SK-N-SH (cell line): ENCODE data around the gene UBLCP1. TPM values are rescaled to one million over a fixed set of nuclear protein-coding genes. Genes with fewer than 3 reads are reported as not detected.

ENCODE experiments used
- CTCF ChIA-PET: fragments of 300-600, 350-600 bp; formaldehyde crosslinking; extraction: SDS; loops from one replicate; lab custom pipeline; 2021; lab: Yijun Ruan, JAX
- POLR2A ChIA-PET: fragments of 350-600 bp; sonication (Branson Sonifier 250); formaldehyde crosslinking; extraction: SDS; loops from one replicate; lab custom pipeline; 2020; ENCODE audit warnings: antibody characterized with exemption, inconsistent platforms; lab: Yijun Ruan, JAX
- DNase-seq: peaks from one replicate; pipeline ENCODE4 v3.0.0; 2012
- H2AFZ ChIP-seq: fragments of 200-600 bp; sonication (generic); 2 replicates; pipeline ENCODE4 v1.8.1; 2016; ENCODE audit warnings: antibody characterized with exemption, mild to moderate bottlenecking, low read depth
- H3F3A ChIP-seq: fragments of 200-600 bp; sonication (generic); replicated peaks from 2 replicates; pipeline ENCODE3; 2016; ENCODE audit warnings: antibody characterized with exemption, mild to moderate bottlenecking; ENCODE audit not compliant: insufficient read depth
- H3K27ac ChIP-seq, 2 experiments: fragments of 200-500 bp in 1 of 2; fragments of 200-600 bp in 1 of 2; sonication (Bioruptor generic) in 1 of 2; sonication (generic), shearing (Covaris generic) in 1 of 2; 2 replicates each; pipeline versions ENCODE4 v1.5.1 to v1.6.1; 2014 to 2016; ENCODE audit warnings: low read depth in 2 of 2, inconsistent platforms in 1 of 2, low read length in 1 of 2, mild to moderate bottlenecking in 1 of 2, mixed read lengths in 1 of 2
- H3K27me3 ChIP-seq: fragments of 200-600 bp; sonication (generic), shearing (Covaris generic); 2 replicates; pipeline ENCODE4 v1.6.1; 2016; ENCODE audit warnings: mixed run types; ENCODE audit not compliant: insufficient read depth
- H3K36me3 ChIP-seq, 2 experiments: fragments of 200-500 bp in 1 of 2; fragments of 200-600 bp in 1 of 2; sonication (Bioruptor generic) in 1 of 2; sonication (generic) in 1 of 2; replicated peaks in 1 of 2; 2 replicates each; pipeline versions ENCODE3 to v1.5.1; 2014 to 2016; ENCODE audit warnings: low read length in 1 of 2, mild to moderate bottlenecking in 1 of 2; ENCODE audit not compliant: insufficient read depth in 2 of 2, control insufficient read depth in 1 of 2
- H3K4me1 ChIP-seq, 2 experiments: fragments of 200-500 bp in 1 of 2; fragments of 200-600 bp in 1 of 2; sonication (Bioruptor generic) in 1 of 2; sonication (generic), shearing (Covaris generic) in 1 of 2; 2 replicates each; pipeline versions ENCODE4 v1.5.1 to v1.6.1; 2014 to 2016; ENCODE audit warnings: low read depth in 1 of 2, low read length in 1 of 2, mixed run types in 1 of 2; ENCODE audit not compliant: insufficient read depth in 2 of 2, control insufficient read depth in 1 of 2
- H3K4me2 ChIP-seq: fragments of 200-600 bp; sonication (generic), shearing (Covaris generic); 2 replicates; pipeline ENCODE4 v1.6.1; 2017; ENCODE audit warnings: mixed run types
- H3K4me3 ChIP-seq, 2 experiments: fragments of 200-500 bp in 1 of 2; fragments of 200-600 bp in 1 of 2; sonication (Bioruptor generic) in 1 of 2; sonication (generic), shearing (Covaris generic) in 1 of 2; 2 replicates each; pipeline versions ENCODE4 v1.5.1 to v1.8.1; 2014 to 2016; ENCODE audit warnings: low read depth in 2 of 2, inconsistent platforms in 1 of 2, low read length in 1 of 2, mild to moderate bottlenecking in 1 of 2, mixed read lengths in 1 of 2, moderate library complexity in 1 of 2
- H3K79me2 ChIP-seq: fragments of 200-600 bp; sonication (generic); 2 replicates; pipeline ENCODE4 v1.8.1; 2017; ENCODE audit warnings: mild to moderate bottlenecking; ENCODE audit not compliant: insufficient read depth
- H3K9ac ChIP-seq: fragments of 200-600 bp; sonication (generic); 2 replicates; pipeline ENCODE4 v1.6.1; 2017; ENCODE audit warnings: mixed run types
- H3K9me2 ChIP-seq: fragments of 200-600 bp; sonication (generic); 2 replicates; pipeline ENCODE4 v1.6.1; 2017; ENCODE audit warnings: mixed run types
- H3K9me3 ChIP-seq: fragments of 200-600 bp; sonication (generic); 2 replicates; pipeline ENCODE4 v1.6.1; 2017; ENCODE audit warnings: mixed run types, mild to moderate bottlenecking, moderate library complexity
- H4K20me1 ChIP-seq: fragments of 200-600 bp; sonication (generic); 2 replicates; pipeline ENCODE4 v1.6.1; 2017; ENCODE audit warnings: mild to moderate bottlenecking, mixed run types; ENCODE audit not compliant: insufficient read depth
- CHD2 ChIP-seq: fragments of 150-350 bp; IDR thresholded peaks from 2 replicates; pipeline ENCODE4 v1.6.1; 2018; ENCODE audit warnings: low read length; ENCODE audit not compliant: partially characterized antibody
- ELF1 ChIP-seq: IDR thresholded peaks from 2 replicates; pipeline ENCODE4 v1.4.0; 2012
- EP300 ChIP-seq, 2 experiments: IDR thresholded peaks; 2 replicates each; pipeline versions ENCODE4 v1.4.0 to v1.6.1; 2012; ENCODE audit warnings: borderline replicate concordance in 1 of 2, low read depth in 1 of 2, low read length in 1 of 2
- EZH2phosphoT487 ChIP-seq: fragments of 200-600 bp; sonication (generic); IDR thresholded peaks from 2 replicates; pipeline ENCODE4 v1.6.1; 2017; ENCODE audit warnings: low read depth, mixed run types, mild to moderate bottlenecking, antibody characterized with exemption, moderate library complexity, borderline replicate concordance
- FOSL2 ChIP-seq: IDR thresholded peaks from 2 replicates; pipeline ENCODE4 v1.4.0; 2012; ENCODE audit warnings: low read depth, mild to moderate bottlenecking, moderate library complexity, borderline replicate concordance
- FOXM1 ChIP-seq: IDR thresholded peaks from 2 replicates; pipeline ENCODE4 v1.4.0; 2012; ENCODE audit warnings: low read depth, mild to moderate bottlenecking
- GABPA ChIP-seq: IDR thresholded peaks from 2 replicates; pipeline ENCODE4 v1.4.0; 2012; ENCODE audit warnings: low read depth, mild to moderate bottlenecking
- GATA2 ChIP-seq: sonication (generic); formaldehyde crosslinking; IDR thresholded peaks from 2 replicates; pipeline ENCODE4 v1.5.0; 2020; ENCODE audit warnings: mild to moderate bottlenecking, missing genetic modification reagents
- IRF3 ChIP-seq: fragments of 150-350 bp; IDR thresholded peaks from 2 replicates; pipeline ENCODE4 v1.6.1; 2016; ENCODE audit warnings: mild to moderate bottlenecking, low read depth, low read length
- JUND ChIP-seq: IDR thresholded peaks from 2 replicates; pipeline ENCODE4 v1.4.0; 2012
- MAX ChIP-seq: IDR thresholded peaks from 2 replicates; pipeline ENCODE4 v1.4.0; 2012; ENCODE audit warnings: low read depth
- MEF2A ChIP-seq: IDR thresholded peaks from 2 replicates; pipeline ENCODE4 v1.4.0; 2012; ENCODE audit warnings: low read depth, borderline replicate concordance
- NFIC ChIP-seq: IDR thresholded peaks from 2 replicates; pipeline ENCODE4 v1.4.0; 2012; ENCODE audit warnings: borderline replicate concordance
- NRF1 ChIP-seq: IDR thresholded peaks from 2 replicates; pipeline ENCODE4 v1.6.1; 2012; ENCODE audit warnings: low read depth, mild to moderate bottlenecking, low read length
- PBX3 ChIP-seq: IDR thresholded peaks from 2 replicates; pipeline ENCODE4; 2012
- POLR2AphosphoS5 ChIP-seq: IDR thresholded peaks from 2 replicates; pipeline ENCODE4 v1.6.1; 2012; ENCODE audit warnings: low read depth, low read length
- RAD21 ChIP-seq: IDR thresholded peaks from 2 replicates; pipeline ENCODE4 v1.6.1; 2012; ENCODE audit warnings: mild to moderate bottlenecking, low read length
- RCOR1 ChIP-seq: fragments of 150-350 bp; IDR thresholded peaks from 2 replicates; pipeline ENCODE4 v1.6.1; 2017; ENCODE audit warnings: antibody characterized with exemption, low read length
- REST ChIP-seq: IDR thresholded peaks from 2 replicates; pipeline ENCODE4 v1.6.1; 2012; ENCODE audit warnings: mild to moderate bottlenecking, low read depth, low read length, moderate library complexity
- RFX5 ChIP-seq: IDR thresholded peaks from 2 replicates; pipeline ENCODE4 v1.6.1; 2012; ENCODE audit warnings: mild to moderate bottlenecking, improper control_type of control experiment, low read length
- SMC3 ChIP-seq: IDR thresholded peaks from 2 replicates; pipeline ENCODE4 v1.6.1; 2012; ENCODE audit warnings: low read depth, low read length, improper control_type of control experiment
- TCF12 ChIP-seq: IDR thresholded peaks from 2 replicates; pipeline ENCODE4 v1.4.0; 2012
- TEAD4 ChIP-seq: IDR thresholded peaks from 2 replicates; pipeline ENCODE4 v1.4.0; 2012; ENCODE audit warnings: mild to moderate bottlenecking, borderline replicate concordance; ENCODE audit not compliant: insufficient read depth
- USF1 ChIP-seq: IDR thresholded peaks from 2 replicates; pipeline ENCODE4 v1.4.0; 2012; ENCODE audit warnings: low read depth, borderline replicate concordance
- YY1 ChIP-seq: IDR thresholded peaks from 2 replicates; pipeline ENCODE4 v1.4.0; 2012; ENCODE audit warnings: low read depth, mild to moderate bottlenecking
- ZBTB33 ChIP-seq: IDR thresholded peaks from 2 replicates; pipeline ENCODE4 v1.4.0; 2012; ENCODE audit warnings: low read depth, borderline replicate concordance
- WGBS: methylation state at CpG from one replicate; pipeline ENCODE4 v1.1.6; 2017; ENCODE audit warnings: low lambda C conversion rate; 5-methylcytosine and 5-hydroxymethylcytosine counted together
- polyA plus RNA-seq, 3 experiments: library from polyadenylated mRNA; depleted of rRNA; stranded (reverse); fragments of >200 nt; gene quantifications; 2 replicates each; pipeline ENCODE4 v1.2.3, GENCODE V29; 2012

UBLCP1 gene
- polyA plus RNA-seq, 1 of the 3 experiments (the other 2 are of a cell fraction): 13.8 TPM

- H3K79me2 ChIP-seq: no peaks in the 10 kb centered on the region
- no peaks in the 10 kb centered on the region for H3K36me3 ChIP-seq
- WGBS: 65% methylated on average over 3 of the region's 3 CpGs
- ChIA-PET POLR2A (no interaction called here), CTCF (interaction anchor here (0.7 to 3.0 kb wide), 4 partner anchors 7 to 38 kb away, joined by 3 to 14 read pairs (median 3); no protein-coding TSS in a partner anchor)
- H3K4me2 ChIP-seq: no peak overlapping the region
- H3K4me3 ChIP-seq: no peak overlapping the region
- peak overlapping the region in 1 of 2 experiments; percentile 11; a peak in 1 of 4 replicates for H3K27ac ChIP-seq
- no peaks in the 10 kb centered on the region; the same call in 1 of the 2 replicates for H3K27me3 ChIP-seq
- no peak overlapping the region for H3K9ac ChIP-seq
- no peak for DNase-seq
- no peaks in the 10 kb centered on the region for H3K9me2 ChIP-seq
- peaks cover 0 to 10% of the 10 kb centered on the region in 2 experiments; a peak in 2 of 4 replicates for H3K4me1 ChIP-seq
- H4K20me1 ChIP-seq: no peaks in the 10 kb centered on the region
- peaks cover 5% of the 10 kb centered on the region for H3F3A ChIP-seq
- no peaks in the 10 kb centered on the region for H3K9me3 ChIP-seq
- no peak overlapping the region for H2AFZ ChIP-seq
- TF ChIP-seq YY1 (no peak), RFX5 (no peak), MEF2A (no peak), FOSL2 (peak; percentile 81; the same call in 1 of the 2 replicates), RAD21 (no peak), JUND (peak; percentile 71), FOXM1 (no peak), TEAD4 (no peak), EP300 (IDR thresholded peaks at IDR 0.05; ENCODE audit: borderline replicate concordance in 1 of 2, low read depth in 1 of 2, low read length in 1 of 2) (no peak), TCF12 (peak; percentile 92), RCOR1 (no peak), NRF1 (no peak), ELF1 (no peak), CHD2 (no peak), IRF3 (no peak), GATA2 (no peak), EZH2phosphoT487 (no peak), PBX3 (peak; percentile 55), ZBTB33 (no peak), GABPA (no peak), POLR2AphosphoS5 (peak; percentile 33; the same call in 1 of the 2 replicates), REST (no peak), NFIC (peak; percentile 22; the same call in 1 of the 2 replicates), SMC3 (no peak), MAX (0 out of 2 replicates have a peak, but pooled peaks have one; percentile 28), USF1 (no peak)
Measured at GRCh38 chr5:159324102-159324755, 61.1 kb downstream of the UBLCP1 start.
